ENCODE results near the gene LIF.

Gene LIF

GRCh38 chr22:30248484-30248883 lies 1.9 kb upstream of the LIF start:
- no peak for DNase-seq (ENCODE audit: extremely low spot score)
- TF ChIP-seq LEF1 (IDR thresholded peaks at IDR 0.05; ENCODE audit: borderline replicate concordance) (no peak), HDGF (IDR thresholded peaks at IDR 0.05; ENCODE audit: borderline replicate concordance) (no peak), L3MBTL2 (conservative IDR thresholded peaks at IDR 0.05) (no peak), CTBP1 (IDR thresholded peaks at IDR 0.05; ENCODE audit: borderline replicate concordance) (no peak), FOXK2 (IDR thresholded peaks at IDR 0.05) (no peak), SP1 (IDR thresholded peaks at IDR 0.05) (no peak), FOXM1 (IDR thresholded peaks at IDR 0.05; ENCODE audit: borderline replicate concordance) (no peak), BHLHE40 (IDR thresholded peaks at IDR 0.05; ENCODE audit: borderline replicate concordance) (no peak), ARNT (IDR thresholded peaks at IDR 0.05) (no peak), SUZ12 (IDR thresholded peaks at IDR 0.05) (no peak)
- POLR2A ChIA-PET, result no interaction called here
- CTCF ChIA-PET, result no interaction called here

- DNase-seq (ENCODE audit: extremely low spot score), result no peak
- ChIA-PET POLR2A (no interaction called here), CTCF (no interaction called here)
- TF ChIP-seq NFRKB (IDR thresholded peaks at IDR 0.05), result no peak
- no peak for TF ChIP-seq BHLHE40 (IDR thresholded peaks at IDR 0.05; ENCODE audit: borderline replicate concordance)
- TF ChIP-seq ELF4 (IDR thresholded peaks at IDR 0.05), result no peak
- no peak for TF ChIP-seq FOXK2 (IDR thresholded peaks at IDR 0.05)
- TF ChIP-seq SP1 (IDR thresholded peaks at IDR 0.05), result no peak
- no peak for TF ChIP-seq FOXM1 (IDR thresholded peaks at IDR 0.05; ENCODE audit: borderline replicate concordance)
These were observed 1.4 kb upstream of the LIF start for GRCh38 chr22:30247974-30248373.

GRCh38 chr22:30247561-30247960 lies 1.0 kb upstream of the LIF start:
- TF ChIP-seq ARNT (IDR thresholded peaks at IDR 0.05) (no peak), SUZ12 (IDR thresholded peaks at IDR 0.05) (no peak), TARDBP (IDR thresholded peaks at IDR 0.05) (no peak), ZNF384 (IDR thresholded peaks at IDR 0.05) (no peak), CTBP1 (IDR thresholded peaks at IDR 0.05; ENCODE audit: borderline replicate concordance) (no peak), FOXM1 (IDR thresholded peaks at IDR 0.05; ENCODE audit: borderline replicate concordance) (no peak), SP1 (IDR thresholded peaks at IDR 0.05) (no peak), L3MBTL2 (conservative IDR thresholded peaks at IDR 0.05) (no peak), NFRKB (IDR thresholded peaks at IDR 0.05) (no peak), FOXA1 (IDR thresholded peaks at IDR 0.05) (no peak), LEF1 (IDR thresholded peaks at IDR 0.05; ENCODE audit: borderline replicate concordance) (no peak), ELF4 (IDR thresholded peaks at IDR 0.05) (no peak), BHLHE40 (IDR thresholded peaks at IDR 0.05; ENCODE audit: borderline replicate concordance) (no peak), FOXK2 (IDR thresholded peaks at IDR 0.05) (no peak), PKNOX1 (IDR thresholded peaks at IDR 0.05) (no peak), HDGF (IDR thresholded peaks at IDR 0.05; ENCODE audit: borderline replicate concordance) (no peak)
- no peak for DNase-seq (ENCODE audit: extremely low spot score)
- ChIA-PET CTCF (no interaction called here), POLR2A (no interaction called here)

GRCh38 chr22:30246814-30247376 lies 336 bp upstream of the LIF start:
- POLR2A ChIA-PET, result interaction anchor here (1.5 kb wide), 1 partner anchor 10 kb away, joined by 5 read pairs; no protein-coding TSS in a partner anchor

GRCh38 chr22:30245181-30245984 lies 1.2 kb downstream of the LIF start:
- POLR2A ChIA-PET, result interaction anchor here (1.5 kb wide), 1 partner anchor 8 kb away, joined by 5 read pairs; no protein-coding TSS in a partner anchor
- no peak for DNase-seq (ENCODE audit: extremely low spot score)
- TF ChIP-seq LEF1 (IDR thresholded peaks at IDR 0.05; ENCODE audit: borderline replicate concordance) (no peak), TARDBP (IDR thresholded peaks at IDR 0.05) (no peak), ARNT (IDR thresholded peaks at IDR 0.05) (no peak), CTBP1 (IDR thresholded peaks at IDR 0.05; ENCODE audit: borderline replicate concordance) (no peak), FOXM1 (IDR thresholded peaks at IDR 0.05; ENCODE audit: borderline replicate concordance) (no peak), SUZ12 (IDR thresholded peaks at IDR 0.05) (no peak), SP1 (IDR thresholded peaks at IDR 0.05) (no peak), ZNF384 (IDR thresholded peaks at IDR 0.05) (no peak), FOXK2 (IDR thresholded peaks at IDR 0.05) (no peak), HDGF (IDR thresholded peaks at IDR 0.05; ENCODE audit: borderline replicate concordance) (no peak)
- CTCF ChIA-PET, result no interaction called here

More at GRCh38 chr22:30246814-30247376, 336 bp upstream of the LIF start:
- no peak for DNase-seq (ENCODE audit: extremely low spot score)
- TF ChIP-seq BHLHE40 (IDR thresholded peaks at IDR 0.05; ENCODE audit: borderline replicate concordance), result no peak
- CTCF ChIA-PET, result no interaction called here

GRCh38 chr22:30244641-30245040 lies 1.9 kb downstream of the LIF start:
- ChIA-PET POLR2A (no interaction called here), CTCF (no interaction called here)
- DNase-seq (ENCODE audit: extremely low spot score), result no peak
- TF ChIP-seq BHLHE40 (IDR thresholded peaks at IDR 0.05; ENCODE audit: borderline replicate concordance), result no peak
- TF ChIP-seq L3MBTL2 (conservative IDR thresholded peaks at IDR 0.05), result no peak
- no peak for TF ChIP-seq ELF4 (IDR thresholded peaks at IDR 0.05)
- no peak for TF ChIP-seq TARDBP (IDR thresholded peaks at IDR 0.05)
- no peak for TF ChIP-seq HDGF (IDR thresholded peaks at IDR 0.05; ENCODE audit: borderline replicate concordance)
- no peak for TF ChIP-seq LEF1 (IDR thresholded peaks at IDR 0.05; ENCODE audit: borderline replicate concordance)
- TF ChIP-seq NFRKB (IDR thresholded peaks at IDR 0.05), result no peak
- TF ChIP-seq FOXK2 (IDR thresholded peaks at IDR 0.05), result no peak
- no peak for TF ChIP-seq ARNT (IDR thresholded peaks at IDR 0.05)
- TF ChIP-seq PKNOX1 (IDR thresholded peaks at IDR 0.05), result no peak
- TF ChIP-seq ZNF384 (IDR thresholded peaks at IDR 0.05), result no peak
- no peak for TF ChIP-seq CTBP1 (IDR thresholded peaks at IDR 0.05; ENCODE audit: borderline replicate concordance)
- no peak for TF ChIP-seq FOXM1 (IDR thresholded peaks at IDR 0.05; ENCODE audit: borderline replicate concordance)
- TF ChIP-seq FOXA1 (IDR thresholded peaks at IDR 0.05), result no peak
- TF ChIP-seq SP1 (IDR thresholded peaks at IDR 0.05), result no peak
- TF ChIP-seq SUZ12 (IDR thresholded peaks at IDR 0.05), result no peak

Measured in HEK293T (cell line).